ENCODE results near the gene SYT8. TPM values are rescaled to one million over a fixed set of nuclear protein-coding genes. Genes with fewer than 3 reads are reported as not detected.

The SYT8 gene
- total RNA-seq, 2 experiments from 2014 or later, result not detected

DNA sequence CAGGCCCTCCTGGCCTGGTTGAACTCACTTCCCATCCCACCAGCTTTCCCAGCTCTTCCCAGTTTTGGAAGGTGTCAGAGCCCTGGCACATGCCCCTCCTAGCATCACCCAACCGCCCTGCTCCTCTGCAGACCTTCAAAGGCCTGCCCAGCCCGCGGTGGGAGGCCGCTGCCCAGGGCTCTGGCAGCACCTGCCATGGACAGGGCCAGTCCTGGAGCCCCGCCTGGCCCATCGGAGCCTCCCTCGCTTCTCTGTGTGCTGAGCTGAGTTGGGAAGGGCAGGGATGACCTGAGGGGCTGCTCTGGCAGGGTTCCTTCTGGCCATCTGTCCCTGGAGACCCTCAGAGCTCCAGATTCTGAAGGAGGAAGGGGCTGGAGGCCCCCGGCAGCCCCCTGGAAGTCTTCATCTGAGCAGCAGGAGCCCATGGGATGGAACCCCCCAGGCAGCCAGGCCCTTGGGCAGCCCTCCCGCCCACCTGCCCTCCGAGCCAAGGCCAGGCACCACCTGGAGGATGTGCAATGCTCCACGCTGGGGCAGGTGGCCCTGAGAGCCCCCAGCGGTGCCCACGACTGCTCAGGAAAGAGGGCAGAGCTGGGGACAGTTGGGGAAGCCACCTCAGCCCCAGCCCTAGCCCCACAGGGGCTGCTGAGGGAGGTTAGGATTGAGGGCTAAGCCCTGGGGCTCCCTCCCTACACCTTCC, 21.7 kb downstream of the SYT8 start:
- no peak for DNase-seq
- Mint-ChIP-seq H3K27ac (peak overlapping the region; percentile 49), H3K9me3 (no peaks in the 10 kb centered on the region), H3K4me1 (ENCODE audit: low read depth) (peaks cover 40% of the 10 kb centered on the region), H3K27me3 (no peaks in the 10 kb centered on the region), H3K4me3 (no peak overlapping the region), H3K36me3 (peaks cover 5% of the 10 kb centered on the region)
- ChIA-PET CTCF (interaction anchor here (0.8 to 5.1 kb wide), 3 partner anchors 26 to 310 kb away, joined by 3 to 23 read pairs (median 14); no protein-coding TSS in a partner anchor), POLR2A (interaction anchor here (3.2 kb wide), 1 partner anchor 13 kb away, joined by 13 read pairs; no protein-coding TSS in a partner anchor)
- intact Hi-C loops (cut with micrococcal nuclease), result no loop called here

DNA sequence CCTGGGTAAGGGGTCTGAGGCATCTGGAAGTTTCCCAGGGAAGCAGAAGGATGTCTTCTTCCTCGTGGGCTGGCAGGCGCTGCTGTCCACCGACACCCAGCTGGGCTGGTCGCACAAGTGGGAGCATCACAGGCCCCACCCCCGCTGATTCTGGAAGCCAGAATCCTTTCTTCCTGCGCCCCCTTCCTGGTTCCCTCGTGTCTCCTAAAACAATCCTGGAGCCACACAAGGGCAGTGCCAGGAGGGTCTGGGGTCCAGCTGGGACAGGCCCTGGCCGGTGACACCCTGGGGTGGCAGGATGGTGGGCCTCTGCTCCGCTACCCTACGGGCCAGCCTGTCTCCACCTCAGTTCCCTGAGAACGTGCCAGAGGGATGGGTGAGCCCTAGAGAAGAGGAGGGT, 22.3 kb downstream of the SYT8 start:
- H3K9me3 Mint-ChIP-seq, result no peaks in the 10 kb centered on the region
- POLR2A ChIA-PET, result interaction anchor here (0.5 kb wide), 1 partner anchor 12 kb away, joined by 3 read pairs; no protein-coding TSS in a partner anchor
- no peak overlapping the region for H3K4me3 Mint-ChIP-seq
- peaks cover 5% of the 10 kb centered on the region for H3K36me3 Mint-ChIP-seq
- intact Hi-C loops (cut with micrococcal nuclease), result no loop called here
- no peak overlapping the region for H3K27ac Mint-ChIP-seq
- DNase-seq, result no peak
- peaks cover 34% of the 10 kb centered on the region for H3K4me1 Mint-ChIP-seq (ENCODE audit: low read depth)
- H3K27me3 Mint-ChIP-seq, result no peaks in the 10 kb centered on the region
- CTCF ChIA-PET, result interaction anchor here (0.7 to 3.3 kb wide), 5 partner anchors 25 to 310 kb away, joined by 3 to 14 read pairs (median 3); no protein-coding TSS in a partner anchor

DNA sequence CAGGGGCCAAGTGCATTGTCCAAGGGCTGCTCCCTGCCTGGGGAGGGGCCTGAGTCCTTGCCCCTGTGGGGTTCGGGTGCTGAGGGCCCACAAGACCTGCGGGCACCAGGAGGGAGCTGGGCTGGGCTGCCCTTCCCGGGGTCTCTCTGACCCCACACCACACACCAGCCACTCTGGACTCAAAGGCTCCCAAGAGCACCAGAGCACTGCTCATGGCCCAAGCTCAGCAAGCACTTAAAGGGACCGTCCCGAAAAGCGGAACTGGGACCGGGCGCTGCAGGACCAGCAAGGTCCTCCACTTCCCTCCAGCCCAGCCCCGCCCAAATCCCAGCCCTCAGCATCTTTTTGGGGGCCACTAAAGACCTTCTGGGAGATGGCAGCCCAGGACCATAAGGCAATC, 23.4 kb downstream of the SYT8 start:
- DNase-seq, result no peak
- Mint-ChIP-seq H3K4me1 (ENCODE audit: low read depth) (peaks cover 23% of the 10 kb centered on the region), H3K4me3 (no peak overlapping the region), H3K9me3 (no peaks in the 10 kb centered on the region), H3K36me3 (peaks cover 3% of the 10 kb centered on the region), H3K27me3 (no peaks in the 10 kb centered on the region), H3K27ac (no peak overlapping the region)
- ChIA-PET POLR2A (no interaction called here), CTCF (interaction anchor here (0.7 to 3.5 kb wide), 4 partner anchors 24 to 164 kb away, joined by 3 to 16 read pairs (median 4); no protein-coding TSS in a partner anchor)
- intact Hi-C loops (cut with micrococcal nuclease), result no loop called here

DNA sequence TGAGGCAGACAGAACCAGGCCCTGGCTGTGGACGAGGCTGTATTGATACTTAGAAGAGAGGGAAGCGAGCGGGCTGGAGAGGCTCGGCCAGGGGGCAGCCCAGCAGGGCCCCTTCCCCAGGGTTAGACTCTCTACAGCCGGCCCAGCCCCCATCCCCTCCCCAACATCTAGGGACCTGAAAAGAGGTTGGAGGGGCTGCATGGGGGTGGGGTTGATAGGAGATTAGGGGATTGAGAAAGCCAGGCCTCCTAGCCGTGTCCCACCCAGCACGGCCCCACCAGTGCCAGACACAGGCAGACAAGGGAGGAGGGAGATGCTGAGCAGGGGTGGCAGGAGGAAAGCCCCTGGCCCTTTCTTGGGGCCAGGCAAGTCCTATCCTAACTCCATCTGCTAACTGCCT, 23.8 kb downstream of the SYT8 start:
- intact Hi-C loops (cut with micrococcal nuclease), result no loop called here
- Mint-ChIP-seq H3K27ac (no peak overlapping the region), H3K9me3 (no peaks in the 10 kb centered on the region), H3K27me3 (no peaks in the 10 kb centered on the region), H3K4me1 (ENCODE audit: low read depth) (peaks cover 22% of the 10 kb centered on the region), H3K4me3 (no peak overlapping the region), H3K36me3 (peaks cover 3% of the 10 kb centered on the region)
- no peak for DNase-seq
- POLR2A ChIA-PET, result no interaction called here
- CTCF ChIA-PET, result interaction anchor here (1.6 to 3.5 kb wide), 3 partner anchors 24 to 165 kb away, joined by 3 to 16 read pairs (median 5); no protein-coding TSS in a partner anchor

DNA sequence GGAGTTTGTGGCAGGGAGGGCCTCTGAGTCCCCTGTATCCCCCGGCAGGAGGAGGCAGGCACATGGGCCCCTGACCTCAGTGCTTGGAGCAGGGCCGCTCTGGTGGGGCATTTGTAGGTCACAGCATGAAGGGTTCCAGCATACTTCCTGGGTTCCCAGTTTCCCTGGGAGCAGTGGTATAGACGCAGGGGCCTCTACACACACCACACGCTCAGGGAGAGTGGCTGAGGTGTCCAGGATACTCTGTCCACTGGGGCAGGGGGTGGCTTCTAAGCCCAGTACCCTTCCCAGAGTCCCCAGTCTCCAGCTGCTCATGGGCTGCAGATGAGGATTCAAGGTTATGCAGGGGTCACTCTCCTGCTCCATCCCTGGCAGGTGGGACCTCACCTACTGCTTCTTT, 24.2 kb downstream of the SYT8 start:
- POLR2A ChIA-PET, result no interaction called here
- no peaks in the 10 kb centered on the region for H3K27me3 Mint-ChIP-seq
- intact Hi-C loops (cut with micrococcal nuclease), result no loop called here

DNA sequence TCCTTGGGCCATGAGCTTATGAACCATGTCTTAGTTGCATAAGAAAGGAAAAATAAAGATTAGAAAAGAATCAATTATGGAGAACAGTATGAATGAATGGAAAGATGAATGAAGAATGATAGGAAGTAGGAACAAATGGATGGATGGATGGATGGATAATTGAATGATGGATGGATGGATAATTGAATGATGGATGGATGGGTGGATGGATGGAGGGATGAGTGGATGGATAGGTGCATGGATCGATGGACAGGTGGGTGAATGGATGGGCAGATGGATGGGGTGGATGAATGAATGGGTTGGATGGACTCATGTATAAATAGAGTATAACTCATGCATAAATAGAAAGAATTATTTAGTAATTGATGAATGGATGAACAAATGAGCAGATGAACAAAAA, 25.3 kb downstream of the SYT8 start:
- H3K36me3 Mint-ChIP-seq, result no peaks in the 10 kb centered on the region
- ChIA-PET CTCF (interaction anchor here (3.5 kb wide), 1 partner anchor 22 kb away, joined by 16 read pairs; no protein-coding TSS in a partner anchor), POLR2A (no interaction called here)
- H3K4me3 Mint-ChIP-seq, result no peak overlapping the region
- peaks cover 21% of the 10 kb centered on the region for H3K4me1 Mint-ChIP-seq (ENCODE audit: low read depth)
- H3K27me3 Mint-ChIP-seq, result no peaks in the 10 kb centered on the region
- DNase-seq, result no peak
- intact Hi-C loops (cut with micrococcal nuclease), result no loop called here
- H3K9me3 Mint-ChIP-seq, result no peaks in the 10 kb centered on the region
- no peak overlapping the region for H3K27ac Mint-ChIP-seq

More for the DNA sequence above, 24.2 kb downstream of the SYT8 start:
- H3K9me3 Mint-ChIP-seq, result no peaks in the 10 kb centered on the region
- no peak overlapping the region for H3K27ac Mint-ChIP-seq
- peaks cover 21% of the 10 kb centered on the region for H3K4me1 Mint-ChIP-seq (ENCODE audit: low read depth)
- CTCF ChIA-PET, result interaction anchor here (1.6 to 3.5 kb wide), 2 partner anchors 24 to 165 kb away, joined by 5 to 16 read pairs; no protein-coding TSS in a partner anchor
- DNase-seq, result no peak
- H3K36me3 Mint-ChIP-seq, result peaks cover 3% of the 10 kb centered on the region
- no peak overlapping the region for H3K4me3 Mint-ChIP-seq

DNA sequence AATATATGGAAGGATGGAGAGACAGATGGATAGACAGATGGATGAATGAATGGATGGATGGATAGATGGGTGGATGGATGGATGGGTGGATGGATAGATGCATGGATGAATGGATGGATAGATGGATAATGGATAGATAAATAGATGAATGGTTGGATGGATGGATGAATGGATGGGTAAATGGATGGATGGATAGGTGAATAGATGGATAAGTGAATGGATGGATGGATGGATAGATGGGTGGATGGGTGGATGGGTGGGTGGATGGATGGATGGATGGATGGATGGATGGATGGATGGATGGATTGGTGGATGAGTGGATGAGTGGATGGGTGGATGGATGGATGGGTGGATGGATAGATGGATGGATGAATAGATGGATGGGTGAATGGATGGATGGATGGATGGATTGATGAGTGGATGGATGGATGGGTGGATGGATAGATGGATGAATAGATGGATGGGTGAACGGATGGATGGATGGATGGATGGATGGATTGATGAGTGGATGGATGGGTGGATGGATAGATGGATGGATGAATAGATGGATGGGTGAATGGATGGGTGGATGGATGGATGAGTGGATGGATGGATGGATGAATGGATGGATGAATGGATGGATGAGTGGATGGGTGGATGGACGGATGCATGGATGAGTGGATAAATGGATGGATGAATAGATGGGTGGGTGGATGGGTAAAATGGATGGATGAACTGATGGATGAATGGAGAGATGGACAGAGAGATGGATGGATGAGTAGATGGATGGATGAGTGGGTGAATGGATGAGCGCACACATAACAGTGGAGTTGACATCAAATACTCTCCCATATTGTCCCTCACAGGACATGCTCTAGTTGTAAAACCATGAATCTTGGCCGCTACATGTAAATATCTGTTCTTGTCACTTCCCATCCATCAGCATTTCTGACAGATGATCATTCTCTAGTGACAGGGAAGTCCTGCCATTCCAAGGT, 26.9 kb downstream of the SYT8 start:
- ChIA-PET CTCF (no interaction called here), POLR2A (no interaction called here)
- no peak for DNase-seq
- H3K27ac Mint-ChIP-seq, result no peak overlapping the region
- H3K27me3 Mint-ChIP-seq, result no peaks in the 10 kb centered on the region
- no peak overlapping the region for H3K4me3 Mint-ChIP-seq
- peaks cover 3% of the 10 kb centered on the region for H3K36me3 Mint-ChIP-seq
- H3K4me1 Mint-ChIP-seq (ENCODE audit: low read depth), result peaks cover 15% of the 10 kb centered on the region
- no peaks in the 10 kb centered on the region for H3K9me3 Mint-ChIP-seq
- intact Hi-C loops (cut with micrococcal nuclease), result no loop called here

DNA sequence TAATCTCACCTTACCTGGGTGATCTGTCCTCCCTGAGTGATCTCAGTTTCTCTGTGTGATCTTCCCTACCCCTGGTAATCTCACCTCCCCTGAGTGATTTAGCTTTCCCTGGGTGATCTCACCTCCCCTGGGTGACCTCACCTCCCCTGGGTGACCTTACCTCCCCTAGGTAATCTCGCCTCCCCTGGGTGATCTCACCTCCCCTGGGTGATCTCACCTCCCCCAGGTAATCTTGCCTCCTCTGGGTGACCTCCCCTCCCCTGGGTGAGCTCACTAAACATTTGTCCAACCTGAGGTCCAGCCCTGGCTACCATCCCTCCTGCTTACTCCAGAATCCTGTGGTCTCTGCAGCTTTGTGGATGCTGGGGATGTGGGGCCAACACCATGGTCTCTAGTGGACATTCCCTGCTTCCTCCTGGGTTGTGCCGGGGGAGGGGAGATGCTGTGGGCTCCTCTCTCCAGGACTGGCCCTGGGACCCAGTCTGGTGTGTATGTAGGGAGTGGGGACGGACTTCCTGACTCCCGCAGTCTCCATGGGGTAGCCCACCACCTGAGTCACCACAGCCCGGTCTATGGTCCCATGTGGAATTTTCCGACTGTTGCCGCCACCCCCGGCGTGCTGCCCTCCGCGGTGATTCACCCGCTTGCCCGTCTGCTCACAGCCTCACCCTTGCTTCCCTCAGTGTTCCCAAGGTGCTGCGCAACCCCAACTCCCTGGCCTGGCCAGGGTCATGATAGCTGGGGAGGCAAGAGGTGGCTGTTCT, 28.0 kb downstream of the SYT8 start:
- ChIA-PET POLR2A (no interaction called here), CTCF (no interaction called here)
- no peaks in the 10 kb centered on the region for H3K27me3 Mint-ChIP-seq
- no peaks in the 10 kb centered on the region for H3K9me3 Mint-ChIP-seq
- intact Hi-C loops (cut with micrococcal nuclease), result no loop called here
- no peak overlapping the region for H3K4me3 Mint-ChIP-seq
- H3K4me1 Mint-ChIP-seq (ENCODE audit: low read depth), result peaks cover 20% of the 10 kb centered on the region
- DNase-seq, result no peak
- H3K27ac Mint-ChIP-seq, result no peak overlapping the region
- H3K36me3 Mint-ChIP-seq, result peaks cover 3% of the 10 kb centered on the region

DNA sequence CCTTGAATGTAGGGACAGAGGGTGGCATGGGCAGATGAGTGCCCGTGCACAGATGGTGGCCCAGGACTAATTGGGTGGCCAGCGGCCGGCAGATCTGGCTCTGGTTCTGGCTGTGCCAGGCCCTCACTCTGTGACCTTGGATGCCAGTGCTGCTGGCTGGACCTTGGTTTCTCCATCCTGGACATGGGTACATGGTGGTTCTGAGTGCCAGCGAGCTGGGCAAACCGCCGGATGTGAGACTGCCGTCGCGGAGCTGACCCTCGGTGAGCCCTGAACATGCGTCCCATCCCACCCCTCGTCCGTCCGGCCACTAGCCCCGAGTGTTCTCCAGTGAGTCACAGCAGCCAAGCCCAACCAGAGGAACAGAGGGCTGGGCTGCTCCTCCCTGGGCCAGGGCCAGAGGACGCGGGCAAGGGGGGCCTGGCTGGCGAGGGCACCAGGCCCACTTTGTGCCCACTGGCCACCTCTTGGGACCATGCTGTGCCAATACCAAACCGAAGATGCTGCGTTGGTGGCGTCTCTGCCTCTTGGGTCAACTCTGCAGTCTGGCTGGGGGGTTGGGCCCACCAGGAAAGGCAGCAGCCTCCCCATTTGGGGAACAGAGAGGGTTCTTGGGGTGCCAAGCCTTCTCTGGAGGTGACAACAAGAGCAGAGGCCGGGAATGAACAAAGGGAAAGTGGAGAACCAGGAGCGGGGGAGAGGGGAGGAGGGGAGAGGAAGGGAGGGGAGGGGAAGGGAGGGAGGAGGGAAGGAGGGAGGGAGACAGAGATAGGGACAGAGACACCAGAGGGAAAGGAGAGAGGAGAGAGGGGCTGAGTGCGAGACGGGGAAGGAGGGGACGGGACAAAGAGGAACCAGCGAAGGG, 28.8 kb downstream of the SYT8 start:
- CTCF ChIA-PET, result no interaction called here
- no peak for DNase-seq
- Mint-ChIP-seq H3K9me3 (no peaks in the 10 kb centered on the region), H3K36me3 (peaks cover 3% of the 10 kb centered on the region), H3K4me1 (ENCODE audit: low read depth) (peaks cover 22% of the 10 kb centered on the region), H3K4me3 (no peak overlapping the region), H3K27ac (no peak overlapping the region), H3K27me3 (no peaks in the 10 kb centered on the region)
- POLR2A ChIA-PET, result no interaction called here
- intact Hi-C loops (cut with micrococcal nuclease), result no loop called here

DNA sequence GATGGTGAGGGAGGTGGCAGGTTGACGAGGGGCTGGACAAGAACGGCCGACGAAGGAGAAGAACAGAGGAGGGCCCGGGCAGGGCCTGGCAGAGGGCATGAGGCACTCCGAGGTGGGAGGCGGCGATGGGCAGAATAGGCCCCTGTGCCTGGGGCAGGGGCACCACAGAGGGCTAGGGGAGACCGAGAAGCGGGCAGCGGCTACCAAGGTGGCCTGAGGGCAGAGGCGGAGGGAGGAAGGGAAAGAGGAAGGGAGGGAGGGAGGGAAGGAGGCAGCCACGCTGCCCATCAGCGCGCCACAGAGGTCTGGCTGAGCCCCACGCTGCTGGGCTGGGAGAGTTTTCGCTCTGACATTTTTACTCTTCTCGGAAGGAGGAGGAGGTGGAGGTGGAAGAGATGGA, 29.4 kb downstream of the SYT8 start:
- Mint-ChIP-seq H3K36me3 (peaks cover 3% of the 10 kb centered on the region), H3K4me1 (ENCODE audit: low read depth) (peaks cover 28% of the 10 kb centered on the region), H3K27ac (no peak overlapping the region), H3K9me3 (no peaks in the 10 kb centered on the region), H3K27me3 (no peaks in the 10 kb centered on the region), H3K4me3 (no peak overlapping the region)
- ChIA-PET CTCF (no interaction called here), POLR2A (no interaction called here)
- DNase-seq, result no peak
- intact Hi-C loops (cut with micrococcal nuclease), result no loop called here
